T-helper 9 cell (primary cell): ENCODE data around the gene COL25A1.
"Not testable (repeated sequence)": the region's sequence is repeated elsewhere in the genome, so short reads cannot be mapped to it uniquely, and the experiment has no call there.

ENCODE experiments used
- DNase-seq: peaks from one replicate; pipeline ENCODE4 v3.0.0-alpha.2; 2020

Gene COL25A1

GRCh38 chr4:109046471-109047201 is 255.8 kb downstream of the COL25A1 start:
- DNase-seq: no peak

- no peak for DNase-seq
These were observed 258.0 kb downstream of the COL25A1 start for GRCh38 chr4:109044431-109044830.

DNA sequence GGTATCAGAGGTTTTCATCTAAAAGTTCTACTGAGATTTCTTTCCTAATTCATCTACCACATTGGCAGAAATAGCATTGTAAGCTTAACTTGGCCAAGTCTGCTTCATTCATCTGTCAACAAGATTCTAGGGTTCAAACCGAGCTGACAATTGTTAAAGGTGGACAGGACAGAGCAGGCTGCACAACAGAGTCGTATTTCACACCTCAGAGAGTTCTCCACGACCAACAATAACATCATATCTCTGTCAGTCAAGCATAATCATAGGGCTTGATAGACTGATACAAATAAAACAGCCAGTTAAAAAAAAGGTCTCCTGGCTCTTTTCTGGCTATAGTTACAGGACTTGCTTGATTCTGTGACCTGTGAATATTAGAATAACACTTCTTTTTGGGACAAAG is 259.2 kb downstream of the COL25A1 start:
- no peak for DNase-seq

- DNase-seq: no peak
These were observed 260.7 kb downstream of the COL25A1 start for GRCh38 chr4:109041463-109042360.

GRCh38 chr4:109040441-109040840 is 262.0 kb downstream of the COL25A1 start:
- no peak for DNase-seq

DNA sequence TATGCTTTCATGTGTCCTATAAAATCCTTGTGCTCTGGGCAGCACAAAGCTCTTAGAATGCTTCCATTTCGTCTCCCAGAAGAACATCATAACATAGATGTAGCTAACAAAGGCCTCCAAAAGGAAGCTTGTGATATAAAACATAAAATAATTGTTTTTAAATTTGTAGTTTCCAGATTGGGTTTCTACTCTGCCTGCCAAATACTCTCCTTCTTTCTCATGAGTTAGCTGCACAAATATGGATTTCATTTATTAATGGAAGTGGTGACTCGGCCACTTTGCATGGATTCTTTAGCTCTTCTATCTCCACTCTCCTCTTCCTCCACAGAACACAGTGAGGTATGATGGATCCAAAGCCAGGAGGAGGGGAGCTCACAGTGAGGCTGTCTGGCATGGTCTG is 265.4 kb downstream of the COL25A1 start:
- no peak for DNase-seq

GRCh38 chr4:109033993-109034392 is 268.5 kb downstream of the COL25A1 start:
- DNase-seq: no peak

DNA sequence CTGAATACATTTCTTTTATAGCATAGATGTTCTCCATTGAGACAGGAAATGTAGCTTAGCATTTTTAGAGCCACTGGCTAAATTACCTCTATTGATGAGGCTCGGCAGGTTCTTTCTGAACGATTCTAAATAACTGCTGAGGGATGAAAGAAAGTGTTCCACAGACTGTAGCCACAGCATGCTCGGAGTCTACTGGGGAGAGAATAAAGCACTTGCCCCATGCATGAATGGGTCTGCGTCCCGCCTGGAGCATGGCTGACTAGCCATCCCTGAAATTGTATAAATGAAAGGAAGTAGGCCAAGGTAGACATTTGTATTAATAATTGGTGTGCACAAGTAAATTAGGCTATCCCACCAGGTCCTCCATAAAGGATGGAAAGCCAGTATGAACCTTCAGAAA is 269.8 kb downstream of the COL25A1 start:
- DNase-seq: no peak

DNA sequence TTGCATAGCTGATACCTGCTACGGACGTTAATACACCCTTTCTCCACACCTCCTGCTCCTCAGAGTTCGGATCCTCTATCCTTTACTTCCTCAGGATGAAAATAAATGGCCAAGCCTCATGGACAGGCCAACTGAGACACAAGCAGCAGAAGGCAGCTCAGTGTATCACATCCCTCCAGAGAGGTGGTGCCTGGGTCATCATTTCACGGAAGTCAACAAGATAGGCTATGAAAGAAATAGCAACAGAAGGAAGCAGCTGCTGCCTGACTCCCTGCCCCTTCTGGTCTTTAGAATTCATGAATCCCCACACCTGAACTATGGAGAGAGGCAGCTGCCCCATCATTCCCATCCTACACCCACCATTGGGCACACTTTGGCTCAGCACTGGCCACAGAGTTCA is 272.5 kb downstream of the COL25A1 start:
- DNase-seq: no peak

GRCh38 chr4:109027016-109027500 is 275.4 kb downstream of the COL25A1 start:
- DNase-seq: no peak

DNA sequence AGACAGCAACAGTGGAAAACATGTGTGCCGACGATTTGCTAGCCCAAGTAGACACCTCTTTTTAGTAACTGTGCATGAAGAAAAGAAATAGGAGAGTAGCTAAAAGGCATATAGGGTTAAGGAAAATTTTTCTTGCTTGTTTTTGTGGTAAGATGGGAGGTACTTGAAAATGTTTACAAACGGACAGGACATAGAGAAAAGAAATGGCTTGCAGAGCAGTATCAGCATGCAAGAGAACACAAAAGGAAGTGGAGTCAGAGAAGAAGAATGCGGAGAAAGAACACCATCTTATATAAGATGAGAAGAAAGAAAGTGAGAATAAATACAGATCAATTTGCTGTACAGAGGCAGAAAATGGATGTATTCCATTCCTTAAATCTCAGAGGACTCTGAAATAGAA is 275.9 kb downstream of the COL25A1 start:
- DNase-seq: no peak

- DNase-seq: no peak
These were observed 276.9 kb downstream of the COL25A1 start for GRCh38 chr4:109025471-109026076.

DNA sequence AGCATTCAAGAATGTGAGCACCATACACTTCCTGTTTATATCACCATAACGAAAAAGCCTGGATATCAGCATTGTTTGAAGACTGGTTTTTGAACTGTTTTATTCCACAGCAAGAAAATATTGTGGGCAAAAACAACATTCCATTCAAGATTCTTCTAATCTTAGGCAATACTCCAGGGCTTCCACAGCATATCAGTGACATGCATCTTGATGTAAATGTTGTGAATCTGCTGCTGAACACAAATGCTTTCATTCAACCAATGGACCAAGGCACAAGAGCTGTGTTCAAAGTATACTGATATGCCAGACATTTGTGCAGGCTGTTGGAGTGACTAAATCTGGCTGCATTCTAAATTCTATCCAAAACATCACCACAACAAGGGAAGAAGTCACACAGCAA is 279.5 kb downstream of the COL25A1 start:
- DNase-seq: no peak

DNA sequence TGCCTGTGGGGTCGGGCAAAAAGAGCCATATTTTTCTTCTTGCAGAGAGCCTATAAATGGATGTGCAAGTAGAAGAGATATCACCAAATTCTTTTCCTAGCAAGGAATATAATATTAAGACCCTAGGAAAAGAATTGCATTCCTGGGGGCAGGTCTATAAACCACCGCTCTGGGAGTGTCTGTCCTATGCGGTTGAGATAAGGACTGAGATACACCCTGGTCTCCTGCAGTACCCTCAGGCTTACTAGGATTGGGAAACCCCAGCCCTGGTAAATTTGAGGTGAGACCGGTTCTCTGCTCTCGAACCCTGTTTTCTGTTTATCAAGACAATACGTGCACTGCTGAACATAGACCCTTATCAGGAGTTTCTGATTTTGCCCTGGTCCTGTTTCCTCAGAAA is 280.8 kb downstream of the COL25A1 start:
- not testable (repeated sequence) for DNase-seq

DNA sequence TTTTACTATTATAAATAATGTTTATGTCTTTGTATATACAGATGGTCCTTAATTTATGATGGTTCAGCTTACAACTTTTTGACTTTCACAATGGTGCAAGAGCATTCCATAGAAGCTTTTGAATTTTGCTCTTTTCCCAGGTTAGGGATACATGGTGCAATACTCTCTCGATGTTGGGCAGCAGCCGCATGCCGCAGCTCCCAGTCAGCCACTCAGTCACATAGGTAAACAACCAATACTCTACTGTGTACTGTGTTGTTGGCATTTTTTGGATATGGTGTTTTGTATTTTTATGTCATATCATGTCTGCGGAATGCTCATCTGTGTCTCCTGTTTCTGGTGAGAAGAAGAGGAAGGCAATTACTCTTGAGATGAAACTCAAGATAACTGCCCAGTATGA is 281.6 kb downstream of the COL25A1 start:
- DNase-seq: no peak

DNA sequence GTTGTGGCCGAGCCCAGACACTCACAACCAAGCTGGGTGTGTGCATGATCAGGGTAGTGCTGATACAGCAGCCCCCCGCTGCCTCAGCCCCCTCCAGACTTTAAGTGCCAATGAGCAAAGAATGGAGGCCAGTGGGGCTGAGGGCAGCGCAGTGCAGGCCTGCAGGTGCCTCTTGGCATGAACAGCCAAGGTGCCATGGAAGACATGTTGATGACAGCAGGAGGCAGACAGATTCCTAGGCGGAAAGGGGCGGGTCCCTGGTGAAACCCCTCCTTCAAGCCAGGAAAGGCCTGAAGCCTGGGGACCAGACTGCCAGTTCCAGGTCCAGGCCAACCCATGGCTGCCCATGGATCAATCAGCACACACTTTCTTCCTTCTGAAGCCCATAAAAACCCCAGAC is 286.3 kb downstream of the COL25A1 start:
- no peak for DNase-seq

GRCh38 chr4:109015413-109015810 is 287.0 kb downstream of the COL25A1 start:
- DNase-seq: no peak

- DNase-seq: no peak
These were observed 287.7 kb downstream of the COL25A1 start for GRCh38 chr4:109014593-109015412.

GRCh38 chr4:109012286-109012880 is 290.1 kb downstream of the COL25A1 start:
- DNase-seq: no peak

- no peak for DNase-seq
These were observed 291.0 kb downstream of the COL25A1 start for GRCh38 chr4:109011241-109012026.

GRCh38 chr4:109010521-109010920 is 291.9 kb downstream of the COL25A1 start:
- no peak for DNase-seq
